ENCODE data around the gene CDO1.

DNA sequence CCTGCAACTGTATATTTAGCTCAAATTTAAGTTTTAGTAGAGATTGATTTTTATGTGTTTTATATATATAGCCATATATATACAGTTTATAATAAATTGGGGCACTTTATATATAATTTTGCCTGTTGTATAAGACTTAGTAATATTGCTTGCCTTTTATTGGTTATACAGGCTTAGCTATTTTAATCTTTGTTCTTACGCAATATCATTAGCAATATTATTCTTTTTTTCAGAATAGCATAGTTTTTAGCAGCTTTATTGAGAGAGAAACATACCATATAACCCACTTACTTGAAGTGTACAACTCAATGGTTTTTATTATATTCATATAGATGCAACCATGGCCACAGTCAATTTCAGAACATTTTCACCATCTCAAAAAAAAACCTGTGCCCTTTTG is 28.0 kb downstream of the CDO1 start:
- TF ChIP-seq, protein P1, sequence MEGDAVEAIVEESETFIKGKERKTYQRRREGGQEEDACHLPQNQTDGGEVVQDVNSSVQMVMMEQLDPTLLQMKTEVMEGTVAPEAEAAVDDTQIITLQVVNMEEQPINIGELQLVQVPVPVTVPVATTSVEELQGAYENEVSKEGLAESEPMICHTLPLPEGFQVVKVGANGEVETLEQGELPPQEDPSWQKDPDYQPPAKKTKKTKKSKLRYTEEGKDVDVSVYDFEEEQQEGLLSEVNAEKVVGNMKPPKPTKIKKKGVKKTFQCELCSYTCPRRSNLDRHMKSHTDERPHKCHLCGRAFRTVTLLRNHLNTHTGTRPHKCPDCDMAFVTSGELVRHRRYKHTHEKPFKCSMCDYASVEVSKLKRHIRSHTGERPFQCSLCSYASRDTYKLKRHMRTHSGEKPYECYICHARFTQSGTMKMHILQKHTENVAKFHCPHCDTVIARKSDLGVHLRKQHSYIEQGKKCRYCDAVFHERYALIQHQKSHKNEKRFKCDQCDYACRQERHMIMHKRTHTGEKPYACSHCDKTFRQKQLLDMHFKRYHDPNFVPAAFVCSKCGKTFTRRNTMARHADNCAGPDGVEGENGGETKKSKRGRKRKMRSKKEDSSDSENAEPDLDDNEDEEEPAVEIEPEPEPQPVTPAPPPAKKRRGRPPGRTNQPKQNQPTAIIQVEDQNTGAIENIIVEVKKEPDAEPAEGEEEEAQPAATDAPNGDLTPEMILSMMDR (IDR thresholded peaks at IDR 0.05): no peak
- TF ChIP-seq POLR2A (IDR thresholded peaks at IDR 0.05) (no peak), POLR2AphosphoS5 (IDR thresholded peaks at IDR 0.05) (no peak)

Measured in stomach (tissue), 4 donors.